Loucy (cell line): ENCODE data around the gene MYH8.

Source experiments
- H2AFZ ChIP-seq: fragments of 200-600 bp; sonication (generic); 2 replicates; pipeline ENCODE4 v1.6.0; 2016; ENCODE audit warnings: antibody characterized with exemption, mild to moderate bottlenecking, low read length, moderate library complexity
- H3F3A ChIP-seq: fragments of 200-600 bp; 2 replicates; pipeline ENCODE4 v1.6.0; 2016; ENCODE audit warnings: antibody characterized with exemption, low read depth, mild to moderate bottlenecking
- H3K27me3 ChIP-seq: fragments of 200-600 bp; sonication (generic); 2 replicates; pipeline ENCODE4 v1.6.1; 2014; ENCODE audit warnings: low read length, mild to moderate bottlenecking; ENCODE audit not compliant: insufficient read depth, poor library complexity, severe bottlenecking
- H3K36me3 ChIP-seq: fragments of 200-600 bp; sonication (generic); 2 replicates; pipeline ENCODE4 v1.6.1; 2016; ENCODE audit warnings: low read length; ENCODE audit not compliant: insufficient read depth
- H3K4me1 ChIP-seq: fragments of 200-600 bp; sonication (generic); 2 replicates; pipeline ENCODE4 v1.5.1; 2014; ENCODE audit warnings: low read length, mild to moderate bottlenecking; ENCODE audit not compliant: insufficient read depth, poor library complexity, severe bottlenecking
- H3K4me2 ChIP-seq: fragments of 200-600 bp; sonication (generic); 2 replicates; pipeline ENCODE4 v1.6.0; 2014; ENCODE audit warnings: antibody characterized with exemption, low read length, low read depth, mild to moderate bottlenecking; ENCODE audit not compliant: poor library complexity, severe bottlenecking
- H3K4me3 ChIP-seq: fragments of 200-600 bp; sonication (generic); 2 replicates; pipeline ENCODE4 v1.5.1; 2014; ENCODE audit warnings: low read length, mild to moderate bottlenecking, mixed read lengths; ENCODE audit not compliant: poor library complexity, severe bottlenecking
- H3K79me2 ChIP-seq: fragments of 200-600 bp; sonication (generic); 2 replicates; pipeline ENCODE4 v1.6.1; 2014; ENCODE audit warnings: low read length; ENCODE audit not compliant: insufficient read depth
- H3K9ac ChIP-seq: fragments of 200-600 bp; sonication (generic); 2 replicates; pipeline ENCODE4 v1.6.0; 2014; ENCODE audit warnings: mild to moderate bottlenecking, low read depth, low read length, moderate library complexity; ENCODE audit not compliant: poor library complexity, severe bottlenecking
- H3K9me2 ChIP-seq: fragments of 200-600 bp; sonication (generic); replicated peaks from 2 replicates; pipeline ENCODE4 v1.6.1; 2016; ENCODE audit warnings: low read depth, low read length, mixed read lengths
- H3K9me3 ChIP-seq: fragments of 200-600 bp; sonication (generic); 2 replicates; pipeline ENCODE4 v1.6.1; 2014; ENCODE audit warnings: mild to moderate bottlenecking, antibody characterized with exemption, low read length, low read depth; ENCODE audit not compliant: insufficient read depth
- H4K20me1 ChIP-seq: fragments of 200-600 bp; sonication (generic); 2 replicates; pipeline ENCODE4 v1.6.0; 2014; ENCODE audit warnings: antibody characterized with exemption, low read length, mild to moderate bottlenecking; ENCODE audit not compliant: insufficient read depth, poor library complexity, severe bottlenecking
- CTCF ChIP-seq: fragments of 200-600 bp; sonication (generic); conservative IDR thresholded peaks from 2 replicates; pipeline ENCODE4 v1.5.1; 2014; ENCODE audit warnings: mild to moderate bottlenecking, antibody characterized with exemption, low read length
- EZH2phosphoT487 ChIP-seq: fragments of 200-600 bp; IDR thresholded peaks from 2 replicates; pipeline ENCODE4 v1.6.1; 2018; ENCODE audit warnings: antibody characterized with exemption, mild to moderate bottlenecking, moderate library complexity, borderline replicate concordance

MYH8 gene

GRCh38 chr17:10370016-10370608 is 51.6 kb downstream of the MYH8 start:
- H3K4me1 ChIP-seq, result no peaks in the 10 kb centered on the region
- H3F3A ChIP-seq, result no peaks in the 10 kb centered on the region
- H3K4me2 ChIP-seq, result no peak overlapping the region
- no peaks in the 10 kb centered on the region for H3K27me3 ChIP-seq
- H3K9me2 ChIP-seq, result no peaks in the 10 kb centered on the region
- H3K79me2 ChIP-seq, result no peaks in the 10 kb centered on the region
- no peak overlapping the region for H3K9ac ChIP-seq
- H3K36me3 ChIP-seq, result no peaks in the 10 kb centered on the region
- no peak overlapping the region for H2AFZ ChIP-seq
- no peak overlapping the region for H3K4me3 ChIP-seq
- TF ChIP-seq EZH2phosphoT487 (no peak), CTCF (no peak)
- H4K20me1 ChIP-seq, result no peaks in the 10 kb centered on the region
- H3K9me3 ChIP-seq, result no peaks in the 10 kb centered on the region

- no peaks in the 10 kb centered on the region for H3K9me2 ChIP-seq
- H2AFZ ChIP-seq, result no peak overlapping the region
- H3K79me2 ChIP-seq, result no peaks in the 10 kb centered on the region
- no peak overlapping the region for H3K4me3 ChIP-seq
- H3K4me1 ChIP-seq, result no peaks in the 10 kb centered on the region
- H4K20me1 ChIP-seq, result no peaks in the 10 kb centered on the region
- H3K9ac ChIP-seq, result no peak overlapping the region
- no peaks in the 10 kb centered on the region for H3K9me3 ChIP-seq
- H3K36me3 ChIP-seq, result no peaks in the 10 kb centered on the region
- no peak overlapping the region for H3K4me2 ChIP-seq
- no peaks in the 10 kb centered on the region for H3K27me3 ChIP-seq
- H3F3A ChIP-seq, result no peaks in the 10 kb centered on the region
- TF ChIP-seq EZH2phosphoT487 (no peak), CTCF (no peak)
Observed at GRCh38 chr17:10369239-10369638, 52.5 kb downstream of the MYH8 start.

- H3K9me3 ChIP-seq, result no peaks in the 10 kb centered on the region
Observed at GRCh38 chr17:10368561-10368960, 53.2 kb downstream of the MYH8 start.

More at GRCh38 chr17:10368561-10368960, 53.2 kb downstream of the MYH8 start:
- Histone ChIP-seq H3K79me2 (no peaks in the 10 kb centered on the region), H3K36me3 (no peaks in the 10 kb centered on the region), H3K4me3 (no peak overlapping the region), H3K4me1 (no peaks in the 10 kb centered on the region), H3F3A (no peaks in the 10 kb centered on the region), H2AFZ (no peak overlapping the region), H4K20me1 (no peaks in the 10 kb centered on the region), H3K9ac (no peak overlapping the region), H3K4me2 (no peak overlapping the region), H3K27me3 (no peaks in the 10 kb centered on the region), H3K9me2 (no peaks in the 10 kb centered on the region)
- TF ChIP-seq CTCF (no peak), EZH2phosphoT487 (no peak)
